HepG2 (cell line): ENCODE results near the gene TIAM1.

Experiments
- CHD2 ChIP-seq: IDR thresholded peaks from 2 replicates; pipeline ENCODE4 v1.6.1; 2011; ENCODE audit warnings: low read depth, low read length, improper control_type of control experiment
- MXI1 ChIP-seq: IDR thresholded peaks from 3 replicates; pipeline ENCODE4 v1.6.1; 2012; ENCODE audit warnings: low read depth, low read length, inconsistent platforms, borderline replicate concordance
- NONO ChIP-seq, 2 experiments: fragments of 450-650 bp in 1 of 2; sonication (generic) in 1 of 2; formaldehyde crosslinking in 1 of 2; IDR thresholded peaks in 1 of 2; conservative IDR thresholded peaks in 1 of 2; 2 replicates each; pipeline versions ENCODE4 v1.6.1 to v1.8.0; 2017 to 2022; ENCODE audit warnings: mild to moderate bottlenecking in 1 of 2, missing genetic modification reagents in 1 of 2, moderate library complexity in 1 of 2
- POLR2A ChIP-seq, 2 experiments: IDR thresholded peaks; 2 replicates each; pipeline ENCODE4 v1.6.1; 2011; ENCODE audit warnings: low read depth in 2 of 2, low read length in 2 of 2, mild to moderate bottlenecking in 1 of 2, moderate library complexity in 1 of 2; ENCODE audit not compliant: insufficient read depth in 1 of 2
- RFX5 ChIP-seq: IDR thresholded peaks from 2 replicates; pipeline ENCODE4 v1.6.1; 2011; ENCODE audit warnings: low read depth, low read length, improper control_type of control experiment
- SIN3A ChIP-seq: IDR thresholded peaks from 2 replicates; pipeline ENCODE4 v1.6.1; 2011; ENCODE audit warnings: low read depth, mild to moderate bottlenecking, control low read depth, low read length, borderline replicate concordance
- SP1 ChIP-seq, 2 experiments: fragments of 450-650 bp in 1 of 2; sonication (generic) in 1 of 2; formaldehyde crosslinking in 1 of 2; IDR thresholded peaks; 2 replicates each; pipeline versions ENCODE4 v1.4.0 to v1.6.1; 2016 to 2020; ENCODE audit warnings: missing genetic modification reagents in 1 of 2
- TAF1 ChIP-seq: sonication (generic); formaldehyde crosslinking; IDR thresholded peaks from 2 replicates; pipeline ENCODE4 v1.4.0; 2020; ENCODE audit warnings: missing genetic modification reagents
- ZNF274 ChIP-seq: sonication (generic); formaldehyde crosslinking; IDR thresholded peaks from 2 replicates; pipeline ENCODE4 v1.5.1; 2020; ENCODE audit warnings: mild to moderate bottlenecking, missing genetic modification reagents
- TF ChIP-seq, protein P1 (sequence below): sonication (generic); formaldehyde crosslinking; IDR thresholded peaks from 2 replicates; pipeline ENCODE4 v1.5.0; 2020; ENCODE audit warnings: mild to moderate bottlenecking, missing genetic modification reagents, moderate library complexity
- TF ChIP-seq, protein P2 (sequence below): sonication (generic); formaldehyde crosslinking; IDR thresholded peaks from 2 replicates; pipeline ENCODE4 v1.4.0; 2020; ENCODE audit warnings: missing genetic modification reagents
- TF ChIP-seq, protein P3 (sequence below), 2 experiments: sonication (generic) in 1 of 2; formaldehyde crosslinking in 1 of 2; IDR thresholded peaks; 2 replicates each; pipeline versions ENCODE4 v1.6.1 to v1.9.0; 2014 to 2022; ENCODE audit warnings: antibody characterized with exemption in 1 of 2, borderline replicate concordance in 1 of 2, inconsistent platforms in 1 of 2, low read depth in 1 of 2, missing genetic modification reagents in 1 of 2
- TF ChIP-seq, protein P4 (sequence below): IDR thresholded peaks from 2 replicates; pipeline ENCODE4 v1.6.1; 2016; ENCODE audit warnings: low read depth

DNA sequence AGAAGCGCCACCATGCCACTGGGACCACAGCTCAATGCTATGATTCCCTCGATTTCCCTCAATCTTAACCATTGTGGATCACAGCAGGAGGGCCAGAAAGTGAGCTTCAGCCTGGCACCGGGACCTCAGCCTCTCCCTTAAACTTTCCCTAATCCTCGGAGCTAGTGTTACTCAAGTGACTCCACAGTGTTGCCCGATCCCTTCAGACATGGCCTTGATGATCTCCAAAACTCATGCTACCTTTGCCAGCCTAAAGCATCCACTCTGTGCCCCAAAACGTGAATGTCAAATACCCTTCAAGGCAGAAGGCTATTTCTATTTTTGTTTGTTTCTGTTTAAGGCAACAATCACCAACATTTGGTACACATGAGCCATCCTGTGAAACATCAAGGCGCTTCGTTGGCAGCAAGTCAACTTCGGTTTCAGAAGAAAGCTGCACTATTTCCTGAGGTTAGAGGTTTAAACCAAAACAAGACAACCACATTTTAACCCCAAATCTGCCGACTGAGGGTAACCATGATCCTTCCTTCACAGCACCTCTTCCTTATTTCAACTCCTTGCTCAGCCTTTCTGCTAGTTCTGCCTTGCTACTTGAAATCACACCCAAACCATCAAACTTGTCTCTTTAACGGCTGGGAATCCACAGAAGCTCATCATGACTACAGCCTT lies 211.4 kb downstream of the TIAM1 start:
- no peak for TF ChIP-seq CHD2
- no peak for TF ChIP-seq SIN3A
- TF ChIP-seq, protein P1, sequence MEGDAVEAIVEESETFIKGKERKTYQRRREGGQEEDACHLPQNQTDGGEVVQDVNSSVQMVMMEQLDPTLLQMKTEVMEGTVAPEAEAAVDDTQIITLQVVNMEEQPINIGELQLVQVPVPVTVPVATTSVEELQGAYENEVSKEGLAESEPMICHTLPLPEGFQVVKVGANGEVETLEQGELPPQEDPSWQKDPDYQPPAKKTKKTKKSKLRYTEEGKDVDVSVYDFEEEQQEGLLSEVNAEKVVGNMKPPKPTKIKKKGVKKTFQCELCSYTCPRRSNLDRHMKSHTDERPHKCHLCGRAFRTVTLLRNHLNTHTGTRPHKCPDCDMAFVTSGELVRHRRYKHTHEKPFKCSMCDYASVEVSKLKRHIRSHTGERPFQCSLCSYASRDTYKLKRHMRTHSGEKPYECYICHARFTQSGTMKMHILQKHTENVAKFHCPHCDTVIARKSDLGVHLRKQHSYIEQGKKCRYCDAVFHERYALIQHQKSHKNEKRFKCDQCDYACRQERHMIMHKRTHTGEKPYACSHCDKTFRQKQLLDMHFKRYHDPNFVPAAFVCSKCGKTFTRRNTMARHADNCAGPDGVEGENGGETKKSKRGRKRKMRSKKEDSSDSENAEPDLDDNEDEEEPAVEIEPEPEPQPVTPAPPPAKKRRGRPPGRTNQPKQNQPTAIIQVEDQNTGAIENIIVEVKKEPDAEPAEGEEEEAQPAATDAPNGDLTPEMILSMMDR (CRISPR knock-in tag), result no peak
- TF ChIP-seq, protein P2, sequence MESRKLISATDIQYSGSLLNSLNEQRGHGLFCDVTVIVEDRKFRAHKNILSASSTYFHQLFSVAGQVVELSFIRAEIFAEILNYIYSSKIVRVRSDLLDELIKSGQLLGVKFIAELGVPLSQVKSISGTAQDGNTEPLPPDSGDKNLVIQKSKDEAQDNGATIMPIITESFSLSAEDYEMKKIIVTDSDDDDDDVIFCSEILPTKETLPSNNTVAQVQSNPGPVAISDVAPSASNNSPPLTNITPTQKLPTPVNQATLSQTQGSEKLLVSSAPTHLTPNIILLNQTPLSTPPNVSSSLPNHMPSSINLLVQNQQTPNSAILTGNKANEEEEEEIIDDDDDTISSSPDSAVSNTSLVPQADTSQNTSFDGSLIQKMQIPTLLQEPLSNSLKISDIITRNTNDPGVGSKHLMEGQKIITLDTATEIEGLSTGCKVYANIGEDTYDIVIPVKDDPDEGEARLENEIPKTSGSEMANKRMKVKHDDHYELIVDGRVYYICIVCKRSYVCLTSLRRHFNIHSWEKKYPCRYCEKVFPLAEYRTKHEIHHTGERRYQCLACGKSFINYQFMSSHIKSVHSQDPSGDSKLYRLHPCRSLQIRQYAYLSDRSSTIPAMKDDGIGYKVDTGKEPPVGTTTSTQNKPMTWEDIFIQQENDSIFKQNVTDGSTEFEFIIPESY (CRISPR knock-in tag), result no peak
- no peak for TF ChIP-seq RFX5
- TF ChIP-seq ZNF274 (CRISPR knock-in tag), result no peak
- no peak for TF ChIP-seq MXI1
- TF ChIP-seq, protein P3, sequence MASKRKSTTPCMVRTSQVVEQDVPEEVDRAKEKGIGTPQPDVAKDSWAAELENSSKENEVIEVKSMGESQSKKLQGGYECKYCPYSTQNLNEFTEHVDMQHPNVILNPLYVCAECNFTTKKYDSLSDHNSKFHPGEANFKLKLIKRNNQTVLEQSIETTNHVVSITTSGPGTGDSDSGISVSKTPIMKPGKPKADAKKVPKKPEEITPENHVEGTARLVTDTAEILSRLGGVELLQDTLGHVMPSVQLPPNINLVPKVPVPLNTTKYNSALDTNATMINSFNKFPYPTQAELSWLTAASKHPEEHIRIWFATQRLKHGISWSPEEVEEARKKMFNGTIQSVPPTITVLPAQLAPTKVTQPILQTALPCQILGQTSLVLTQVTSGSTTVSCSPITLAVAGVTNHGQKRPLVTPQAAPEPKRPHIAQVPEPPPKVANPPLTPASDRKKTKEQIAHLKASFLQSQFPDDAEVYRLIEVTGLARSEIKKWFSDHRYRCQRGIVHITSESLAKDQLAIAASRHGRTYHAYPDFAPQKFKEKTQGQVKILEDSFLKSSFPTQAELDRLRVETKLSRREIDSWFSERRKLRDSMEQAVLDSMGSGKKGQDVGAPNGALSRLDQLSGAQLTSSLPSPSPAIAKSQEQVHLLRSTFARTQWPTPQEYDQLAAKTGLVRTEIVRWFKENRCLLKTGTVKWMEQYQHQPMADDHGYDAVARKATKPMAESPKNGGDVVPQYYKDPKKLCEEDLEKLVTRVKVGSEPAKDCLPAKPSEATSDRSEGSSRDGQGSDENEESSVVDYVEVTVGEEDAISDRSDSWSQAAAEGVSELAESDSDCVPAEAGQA (IDR thresholded peaks at IDR 0.05; ENCODE audit: low read depth), result no peak
- TF ChIP-seq, protein P3 (CRISPR knock-in tag; IDR thresholded peaks at IDR 0.05; ENCODE audit: borderline replicate concordance), result no peak
- no peak for TF ChIP-seq NONO (IDR thresholded peaks at IDR 0.05)
- no peak for TF ChIP-seq NONO (CRISPR knock-in tag; conservative IDR thresholded peaks at IDR 0.05)
- no peak for TF ChIP-seq TAF1 (CRISPR knock-in tag)
- TF ChIP-seq, protein P4, sequence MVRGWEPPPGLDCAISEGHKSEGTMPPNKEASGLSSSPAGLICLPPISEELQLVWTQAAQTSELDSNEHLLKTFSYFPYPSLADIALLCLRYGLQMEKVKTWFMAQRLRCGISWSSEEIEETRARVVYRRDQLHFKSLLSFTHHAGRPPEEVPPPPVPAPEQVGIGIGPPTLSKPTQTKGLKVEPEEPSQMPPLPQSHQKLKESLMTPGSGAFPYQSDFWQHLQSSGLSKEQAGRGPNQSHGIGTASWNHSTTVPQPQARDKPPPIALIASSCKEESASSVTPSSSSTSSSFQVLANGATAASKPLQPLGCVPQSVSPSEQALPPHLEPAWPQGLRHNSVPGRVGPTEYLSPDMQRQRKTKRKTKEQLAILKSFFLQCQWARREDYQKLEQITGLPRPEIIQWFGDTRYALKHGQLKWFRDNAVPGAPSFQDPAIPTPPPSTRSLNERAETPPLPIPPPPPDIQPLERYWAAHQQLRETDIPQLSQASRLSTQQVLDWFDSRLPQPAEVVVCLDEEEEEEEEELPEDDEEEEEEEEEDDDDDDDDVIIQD (CRISPR knock-in tag), result no peak
- no peak for TF ChIP-seq POLR2A (IDR thresholded peaks at IDR 0.05; ENCODE audit: insufficient read depth in 1 of 2, low read depth in 2 of 2, low read length in 2 of 2)
- no peak for TF ChIP-seq SP1 (IDR thresholded peaks at IDR 0.05)
- no peak for TF ChIP-seq SP1 (CRISPR knock-in tag; IDR thresholded peaks at IDR 0.05)
